HCEC 1CT (cell line): Measurements from ENCODE around the gene NOL7.
A peak's percentile ranks its signal among the peaks of the same experiment; 100 is the strongest.

Experiments
- DNase-seq: peaks from one replicate; pipeline ENCODE4 v3.0.0-alpha.2; 2017

NOL7 gene

DNA sequence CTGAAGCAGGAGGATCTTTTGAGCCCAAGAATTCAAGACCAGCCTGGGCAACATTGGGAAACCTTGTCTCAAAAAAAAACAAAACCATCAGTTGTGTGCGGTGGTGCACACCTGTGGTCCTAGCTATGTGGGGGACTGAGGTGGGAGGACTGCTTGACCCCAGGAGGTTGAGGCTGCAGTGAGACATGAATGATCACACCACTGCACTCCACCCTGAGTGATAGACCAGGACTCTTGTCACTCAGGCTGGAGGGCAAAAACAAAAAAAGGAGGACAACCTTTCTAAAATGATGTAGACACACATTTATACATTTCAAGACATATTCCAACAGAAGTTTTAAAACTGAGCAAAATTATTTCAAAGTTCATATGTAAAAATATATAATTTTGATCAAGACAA lies 45.1 kb downstream of the NOL7 start:
- DNase-seq: no peak

DNA sequence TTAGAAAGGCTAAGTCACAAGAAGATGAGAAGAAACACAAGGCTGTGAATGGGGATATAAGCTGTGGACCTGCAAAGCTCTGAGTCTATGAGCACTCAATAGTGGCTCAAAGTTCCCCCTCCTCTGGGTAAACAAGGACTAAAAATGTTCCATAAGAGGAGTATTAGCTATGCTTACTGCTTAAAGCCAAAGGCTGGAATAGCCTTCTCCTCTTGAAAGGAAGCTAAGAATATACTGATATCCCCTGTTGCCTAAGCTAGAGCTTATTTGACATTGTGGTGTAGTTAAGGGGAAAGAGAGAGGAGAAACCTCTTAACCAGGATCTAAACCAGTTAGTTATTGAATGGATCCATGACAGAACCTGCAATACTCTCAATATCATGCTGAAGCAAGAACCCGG lies 45.8 kb downstream of the NOL7 start:
- DNase-seq: no peak

DNA sequence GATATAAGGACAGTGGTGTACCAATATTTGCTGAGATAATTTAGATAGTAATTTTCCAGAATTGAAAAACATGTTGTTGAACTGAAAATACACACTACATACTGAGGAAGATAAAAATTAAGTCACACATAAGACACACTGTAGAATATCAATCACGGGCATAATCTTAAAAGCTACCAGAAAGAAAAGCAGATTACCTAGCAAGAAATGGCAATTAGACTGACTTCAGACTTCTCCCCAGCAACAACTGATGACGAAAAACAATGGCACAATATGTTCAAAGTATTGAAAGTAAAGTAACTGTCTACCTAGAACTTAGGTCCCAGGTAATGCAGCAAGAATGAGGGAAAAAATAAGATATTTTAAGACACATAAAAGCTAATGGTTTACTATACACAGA lies 46.5 kb downstream of the NOL7 start:
- DNase-seq: no peak

DNA sequence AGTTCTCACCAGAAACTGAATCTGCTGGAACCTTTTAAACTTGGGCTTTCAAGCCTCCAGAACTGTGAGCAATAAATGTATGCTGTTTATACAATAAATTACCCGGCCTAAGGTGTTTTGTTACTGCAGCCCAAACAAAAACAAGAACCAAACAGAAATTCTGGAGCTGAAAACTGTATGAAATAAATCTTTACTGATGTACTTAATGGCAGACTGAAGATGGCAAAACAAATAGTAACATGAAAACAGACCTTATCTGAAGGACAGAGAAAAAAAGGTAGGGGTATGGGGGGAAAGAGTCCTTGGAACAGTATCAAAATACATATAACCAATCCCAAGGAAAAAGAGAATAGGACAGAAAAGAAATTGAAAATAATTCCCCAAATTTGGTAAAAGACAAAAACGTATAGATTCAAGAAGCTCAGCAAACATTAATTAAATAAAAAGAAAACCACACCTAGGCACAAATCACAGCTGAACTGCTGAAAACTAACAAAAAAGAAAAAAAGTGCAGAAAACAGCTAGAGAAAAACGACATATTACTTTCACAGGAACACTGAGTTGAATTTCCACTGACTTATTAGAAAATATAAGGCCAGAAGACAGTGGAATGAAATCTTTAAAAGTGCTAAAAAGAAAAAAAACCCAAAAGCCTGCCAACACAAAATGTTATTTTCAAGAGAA lies 47.7 kb downstream of the NOL7 start:
- no peak for DNase-seq

DNA sequence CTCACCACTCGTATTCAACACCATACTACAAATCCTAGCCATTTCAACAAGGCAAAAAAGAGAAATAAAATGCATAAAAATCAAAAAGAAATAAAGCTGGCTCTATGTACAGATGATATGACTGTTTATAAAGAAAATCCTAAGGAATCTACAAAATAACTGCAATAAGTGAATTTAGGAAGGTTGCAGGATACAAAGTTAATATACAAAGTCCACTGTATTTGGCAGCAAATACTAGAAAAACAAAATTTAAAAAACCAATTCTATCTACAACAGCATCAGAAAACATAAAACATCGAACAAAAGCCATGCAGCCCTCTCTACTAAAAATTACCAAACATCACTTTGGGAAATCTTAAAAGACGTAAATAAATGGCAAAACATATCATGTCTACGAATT lies 48.9 kb downstream of the NOL7 start:
- no peak for DNase-seq

DNA sequence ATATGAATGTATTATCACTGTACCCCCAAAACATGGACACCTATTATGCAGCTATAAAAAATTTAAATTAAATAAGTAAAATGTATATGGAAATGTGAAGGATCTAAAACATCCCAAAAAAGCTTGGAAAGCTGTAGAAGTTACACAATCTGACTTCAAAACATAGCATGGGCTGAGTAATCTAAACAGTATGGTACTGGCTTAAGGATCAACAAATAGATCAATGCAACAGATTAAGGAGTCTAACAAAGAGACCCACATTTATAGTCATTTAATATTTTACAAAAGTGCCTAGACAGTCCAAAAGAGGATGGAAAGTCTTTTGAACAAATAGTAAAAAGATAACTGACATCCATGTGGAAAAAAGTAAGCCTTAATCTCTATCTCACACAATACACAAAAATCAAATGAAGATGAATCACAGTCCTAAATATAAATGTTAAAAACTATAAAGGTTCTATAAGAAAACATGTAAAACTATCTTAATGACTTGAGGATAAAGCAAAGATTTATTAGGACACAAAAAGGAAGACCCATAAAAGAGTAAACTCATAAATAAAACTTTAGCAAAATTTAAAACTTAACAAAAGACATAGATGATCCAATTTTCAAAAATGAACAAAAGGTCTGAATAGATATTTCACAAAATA lies 49.7 kb downstream of the NOL7 start:
- peak; percentile 61 for DNase-seq

DNA sequence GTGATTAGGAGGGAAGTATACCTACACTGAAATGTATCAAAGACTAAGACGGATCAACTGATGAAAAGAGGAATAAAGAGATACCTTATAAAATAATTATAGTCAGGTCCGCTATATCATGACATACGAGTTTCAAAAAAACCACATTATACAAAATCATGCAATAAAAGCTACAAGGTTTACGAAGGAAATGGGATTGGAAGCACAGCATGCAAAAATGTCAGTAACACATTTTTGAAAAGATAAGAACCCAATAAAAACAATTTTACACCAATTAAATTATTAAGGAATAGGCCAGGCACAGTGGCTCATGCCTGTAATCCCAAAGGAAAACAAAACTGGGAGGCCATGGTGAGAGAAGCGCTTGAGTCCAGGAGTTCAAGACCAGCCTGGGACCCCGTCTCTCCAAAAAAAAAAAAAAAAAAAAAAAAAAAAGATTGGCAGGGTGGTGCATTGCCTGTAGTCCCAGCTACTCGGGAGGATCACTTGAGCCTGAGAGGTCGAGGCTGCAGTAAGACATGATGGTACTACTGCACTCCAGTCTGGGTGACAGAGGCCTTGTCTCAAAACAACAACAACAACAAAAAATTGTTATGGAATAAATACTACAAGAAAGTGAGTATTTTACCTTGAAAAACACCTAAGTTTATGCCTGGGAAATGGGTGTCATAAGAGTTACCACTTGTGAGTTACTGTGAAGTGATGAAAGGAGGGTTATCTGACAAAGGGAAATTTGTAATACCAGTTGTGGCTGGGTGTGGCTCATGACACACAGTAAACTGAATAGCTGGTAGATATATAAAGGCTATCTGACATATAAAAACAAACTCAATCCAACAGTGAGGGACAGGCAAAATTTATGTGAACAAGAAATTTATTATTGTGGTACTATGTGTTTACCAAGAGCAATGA lies 51.3 kb downstream of the NOL7 start:
- DNase-seq: no peak

DNA sequence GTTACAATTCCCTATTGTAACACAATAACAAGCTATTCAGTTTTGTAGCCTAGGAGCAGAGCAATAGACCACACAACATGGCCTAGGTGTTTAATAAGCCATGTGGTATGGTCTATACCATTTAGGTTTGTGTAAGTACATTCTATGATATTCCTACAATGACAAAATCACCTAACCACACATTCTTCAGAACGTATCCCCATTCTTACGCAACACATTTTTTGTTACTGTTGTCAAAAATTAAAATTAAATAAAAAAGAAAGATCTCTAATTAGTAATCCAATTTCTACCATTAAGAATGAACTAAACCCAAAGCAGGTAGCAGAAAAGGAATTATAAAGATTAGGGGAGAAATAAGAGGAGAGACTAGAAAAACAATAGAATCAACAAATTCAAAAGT lies 52.5 kb downstream of the NOL7 start:
- DNase-seq: peak; percentile 9

DNA sequence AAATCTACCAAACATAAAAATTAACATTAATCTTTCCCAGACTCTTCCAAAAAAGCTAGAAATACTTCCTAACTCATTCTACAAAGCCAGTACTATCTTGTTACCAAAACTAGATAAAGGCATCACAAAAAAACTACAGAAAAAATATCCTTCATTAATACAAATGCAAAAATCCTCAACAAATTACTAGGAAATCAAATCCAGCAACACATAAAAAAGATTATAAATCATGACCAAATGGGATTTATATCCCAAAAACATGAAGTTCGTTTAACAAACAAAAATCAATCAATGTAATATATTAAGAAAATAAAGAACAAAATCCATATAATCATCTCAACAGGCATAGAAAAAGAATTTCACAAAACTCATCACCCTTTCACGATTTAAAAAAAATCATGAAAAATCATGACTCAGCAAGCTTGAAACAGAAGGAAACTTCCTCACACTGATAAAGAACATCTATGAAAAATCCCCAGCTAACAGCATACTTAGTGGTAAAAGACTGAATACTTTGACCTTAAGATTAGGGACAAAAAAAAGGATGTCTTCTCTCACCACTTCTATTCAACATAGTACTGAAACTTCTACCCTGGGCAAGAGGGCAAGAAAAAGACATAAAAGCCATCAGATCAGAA lies 53.3 kb downstream of the NOL7 start:
- no peak for DNase-seq

DNA sequence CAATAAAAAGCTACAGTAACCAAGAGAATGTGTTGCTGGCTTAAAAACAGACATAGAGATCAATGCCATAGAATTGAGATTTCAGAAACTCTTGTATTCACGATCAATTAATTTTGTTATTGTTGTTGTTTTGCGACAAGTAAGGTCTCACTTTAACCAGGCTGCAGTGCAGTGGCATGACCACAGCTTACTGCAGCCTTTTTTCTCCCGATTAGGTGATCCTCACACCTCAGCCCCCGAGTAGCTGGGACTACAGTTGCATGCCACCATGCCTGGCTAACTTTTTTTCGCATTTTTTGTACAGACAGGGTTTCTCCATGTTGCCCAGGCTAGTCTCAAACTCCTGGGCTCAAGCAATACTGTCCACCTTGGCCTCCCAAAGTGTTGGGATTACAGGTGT lies 54.3 kb downstream of the NOL7 start:
- no peak for DNase-seq
